Activated naive CD4-positive, alpha-beta T cell treated with anti-CD3 and anti-CD28 coated beads, Interleukin-2, amount 50 U/mL, for 24 hours (primary cell): ENCODE measurements around the gene MDFIC.
A peak's percentile ranks its signal among the peaks of the same experiment; 100 is the strongest.
"Not testable (repeated sequence)": the region's sequence is repeated elsewhere in the genome, so short reads cannot be mapped to it uniquely, and the experiment has no call there.

Experiments used
- H3K27ac Mint-ChIP-seq: one replicate; pipeline ENCODE4 v1.8.0; 2021; ENCODE audit warnings: mild to moderate bottlenecking, mixed read lengths
- H3K27me3 Mint-ChIP-seq: one replicate; pipeline ENCODE4 v1.8.0; 2021; ENCODE audit warnings: mixed read lengths
- H3K36me3 Mint-ChIP-seq: one replicate; pipeline ENCODE4 v1.8.0; 2021; ENCODE audit warnings: mixed read lengths
- H3K4me1 Mint-ChIP-seq: one replicate; pipeline ENCODE4 v1.8.0; 2021; ENCODE audit warnings: mixed read lengths
- H3K4me3 Mint-ChIP-seq: one replicate; pipeline ENCODE4 v1.8.0; 2021; ENCODE audit warnings: mild to moderate bottlenecking, mixed read lengths
- H3K9me3 Mint-ChIP-seq: one replicate; pipeline ENCODE4 v1.8.0; 2021; ENCODE audit warnings: mixed read lengths

MDFIC gene

GRCh38 chr7:114922026-114922651, at the start of gene MDFIC:
Gene MDFIC (plus strand): TSS chr7:114922094. CDS start chr7:114923034, 940 bp downstream.
- H3K4me1 Mint-ChIP-seq = peaks cover 65% of the 10 kb centered on the region

GRCh38 chr7:114874170-114874569, 47.7 kb upstream of the MDFIC start:
- no peak overlapping the region for H3K4me3 Mint-ChIP-seq
- H3K9me3 Mint-ChIP-seq = no peaks in the 10 kb centered on the region
- no peak overlapping the region for H3K27ac Mint-ChIP-seq
- H3K4me1 Mint-ChIP-seq = no peaks in the 10 kb centered on the region
- no peaks in the 10 kb centered on the region for H3K36me3 Mint-ChIP-seq
- no peaks in the 10 kb centered on the region for H3K27me3 Mint-ChIP-seq

More at GRCh38 chr7:114922026-114922651, at the start of gene MDFIC:
- H3K27me3 Mint-ChIP-seq = no peaks in the 10 kb centered on the region
- H3K4me3 Mint-ChIP-seq = peak within 1 kb of the TSS; percentile 96
- no peaks in the 10 kb centered on the region for H3K9me3 Mint-ChIP-seq
- H3K36me3 Mint-ChIP-seq = peaks cover 15% of the 10 kb centered on the region
- peak within 1 kb of the TSS; percentile 100 for H3K27ac Mint-ChIP-seq

- Mint-ChIP-seq H3K4me3 (no peak overlapping the region), H3K4me1 (no peaks in the 10 kb centered on the region), H3K36me3 (peaks cover 1% of the 10 kb centered on the region), H3K27ac (no peak overlapping the region), H3K27me3 (no peaks in the 10 kb centered on the region), H3K9me3 (peaks cover 5% of the 10 kb centered on the region)
Measured at GRCh38 chr7:114875186-114875585, 46.7 kb upstream of the MDFIC start.

GRCh38 chr7:114879554-114879953, 42.3 kb upstream of the MDFIC start:
- Mint-ChIP-seq H3K9me3 (peaks cover 15% of the 10 kb centered on the region), H3K36me3 (peaks cover 6% of the 10 kb centered on the region), H3K4me1 (no peaks in the 10 kb centered on the region), H3K27me3 (no peaks in the 10 kb centered on the region), H3K4me3 (no peak overlapping the region), H3K27ac (no peak overlapping the region)

- H3K4me1 Mint-ChIP-seq = peaks cover 46% of the 10 kb centered on the region
- H3K9me3 Mint-ChIP-seq = peaks cover 15% of the 10 kb centered on the region
- H3K27ac Mint-ChIP-seq = peak overlapping the region; percentile 14
- no peaks in the 10 kb centered on the region for H3K27me3 Mint-ChIP-seq
- H3K36me3 Mint-ChIP-seq = peaks cover 5% of the 10 kb centered on the region
- no peak overlapping the region for H3K4me3 Mint-ChIP-seq
Measured at GRCh38 chr7:114885836-114886235, 36.1 kb upstream of the MDFIC start.

- no peaks in the 10 kb centered on the region for H3K27me3 Mint-ChIP-seq
- H3K27ac Mint-ChIP-seq = peak overlapping the region; percentile 78
- H3K36me3 Mint-ChIP-seq = peaks cover 1% of the 10 kb centered on the region
- peaks cover 12% of the 10 kb centered on the region for H3K9me3 Mint-ChIP-seq
- H3K4me1 Mint-ChIP-seq = peaks cover 49% of the 10 kb centered on the region
- H3K4me3 Mint-ChIP-seq = no peak overlapping the region
Measured at GRCh38 chr7:114886241-114886640, 35.7 kb upstream of the MDFIC start.

GRCh38 chr7:114889116-114889515, 32.8 kb upstream of the MDFIC start:
- H3K9me3 Mint-ChIP-seq = peaks cover 15% of the 10 kb centered on the region
- peak overlapping the region; percentile 96 for H3K27ac Mint-ChIP-seq
- H3K36me3 Mint-ChIP-seq, H3K27me3 Mint-ChIP-seq: not testable (repeated sequence)
- peaks cover 51% of the 10 kb centered on the region for H3K4me1 Mint-ChIP-seq
- peak overlapping the region; percentile 36 for H3K4me3 Mint-ChIP-seq

- H3K27ac Mint-ChIP-seq = peak overlapping the region; percentile 96
- H3K9me3 Mint-ChIP-seq = peaks cover 15% of the 10 kb centered on the region
- H3K4me1 Mint-ChIP-seq = peaks cover 51% of the 10 kb centered on the region
- no peaks in the 10 kb centered on the region for H3K36me3 Mint-ChIP-seq
- no peaks in the 10 kb centered on the region for H3K27me3 Mint-ChIP-seq
- H3K4me3 Mint-ChIP-seq = peak overlapping the region; percentile 42
Measured at GRCh38 chr7:114889646-114890285, 32.1 kb upstream of the MDFIC start.

GRCh38 chr7:114890561-114890960, 31.3 kb upstream of the MDFIC start:
- Mint-ChIP-seq H3K27me3 (no peaks in the 10 kb centered on the region), H3K4me3 (no peak overlapping the region), H3K4me1 (peaks cover 50% of the 10 kb centered on the region), H3K27ac (no peak overlapping the region), H3K9me3 (peaks cover 15% of the 10 kb centered on the region), H3K36me3 (no peaks in the 10 kb centered on the region)

GRCh38 chr7:114900127-114900526, 21.8 kb upstream of the MDFIC start:
- no peak overlapping the region for H3K27ac Mint-ChIP-seq
- no peaks in the 10 kb centered on the region for H3K36me3 Mint-ChIP-seq
- no peaks in the 10 kb centered on the region for H3K9me3 Mint-ChIP-seq
- no peaks in the 10 kb centered on the region for H3K4me1 Mint-ChIP-seq
- H3K27me3 Mint-ChIP-seq = no peaks in the 10 kb centered on the region
- H3K4me3 Mint-ChIP-seq = no peak overlapping the region

- Mint-ChIP-seq H3K36me3 (no peaks in the 10 kb centered on the region), H3K27ac (no peak overlapping the region), H3K4me3 (no peak overlapping the region), H3K4me1 (no peaks in the 10 kb centered on the region), H3K27me3 (no peaks in the 10 kb centered on the region), H3K9me3 (no peaks in the 10 kb centered on the region)
Measured at GRCh38 chr7:114901771-114902170, 20.1 kb upstream of the MDFIC start.

- H3K4me1 Mint-ChIP-seq = no peaks in the 10 kb centered on the region
- no peaks in the 10 kb centered on the region for H3K36me3 Mint-ChIP-seq
- H3K27ac Mint-ChIP-seq = no peak overlapping the region
- no peak overlapping the region for H3K4me3 Mint-ChIP-seq
- H3K27me3 Mint-ChIP-seq = no peaks in the 10 kb centered on the region
- H3K9me3 Mint-ChIP-seq = no peaks in the 10 kb centered on the region
Measured at GRCh38 chr7:114903131-114903530, 18.8 kb upstream of the MDFIC start.

GRCh38 chr7:114910787-114911186, 11.1 kb upstream of the MDFIC start:
- no peak overlapping the region for H3K4me3 Mint-ChIP-seq
- H3K36me3 Mint-ChIP-seq = no peaks in the 10 kb centered on the region
- H3K4me1 Mint-ChIP-seq = peaks cover 13% of the 10 kb centered on the region
- no peaks in the 10 kb centered on the region for H3K27me3 Mint-ChIP-seq
- no peaks in the 10 kb centered on the region for H3K9me3 Mint-ChIP-seq
- no peak overlapping the region for H3K27ac Mint-ChIP-seq

- H3K36me3 Mint-ChIP-seq = no peaks in the 10 kb centered on the region
- H3K9me3 Mint-ChIP-seq = no peaks in the 10 kb centered on the region
- H3K4me1 Mint-ChIP-seq = peaks cover 19% of the 10 kb centered on the region
- H3K27ac Mint-ChIP-seq = no peak overlapping the region
- no peaks in the 10 kb centered on the region for H3K27me3 Mint-ChIP-seq
- no peak overlapping the region for H3K4me3 Mint-ChIP-seq
Measured at GRCh38 chr7:114911411-114911810, 10.5 kb upstream of the MDFIC start.

GRCh38 chr7:114916261-114916892, 5.5 kb upstream of the MDFIC start:
- H3K27ac Mint-ChIP-seq = peak overlapping the region; percentile 100
- peaks cover 67% of the 10 kb centered on the region for H3K4me1 Mint-ChIP-seq
- H3K36me3 Mint-ChIP-seq = no peaks in the 10 kb centered on the region
- no peaks in the 10 kb centered on the region for H3K9me3 Mint-ChIP-seq
- H3K27me3 Mint-ChIP-seq = no peaks in the 10 kb centered on the region
- H3K4me3 Mint-ChIP-seq = peak overlapping the region; percentile 82

GRCh38 chr7:114917211-114917839, 4.6 kb upstream of the MDFIC start:
- H3K4me3 Mint-ChIP-seq = peak overlapping the region; percentile 82
- peaks cover 2% of the 10 kb centered on the region for H3K36me3 Mint-ChIP-seq
- peak overlapping the region; percentile 100 for H3K27ac Mint-ChIP-seq
- no peaks in the 10 kb centered on the region for H3K27me3 Mint-ChIP-seq
- H3K4me1 Mint-ChIP-seq = peaks cover 71% of the 10 kb centered on the region
- no peaks in the 10 kb centered on the region for H3K9me3 Mint-ChIP-seq
